ENCODE results near the gene PVR.

- TF ChIP-seq POLR2A (IDR thresholded peaks at IDR 0.05): no peak
- TF ChIP-seq CTCF (IDR thresholded peaks at IDR 0.05): no peak
Measured at GRCh38 chr19:44708940-44709339, 65.2 kb downstream of the PVR start.

Measured in adrenal gland (tissue), 5 donors.